GM19324 (cell line): ENCODE measurements around the gene NRN1.
"Not testable (repeated sequence)": the region's sequence is repeated elsewhere in the genome, so short reads cannot be mapped to it uniquely, and the experiment has no call there.

Source experiments
- ATAC-seq: cut with Tn5 transposase; IDR thresholded peaks from one replicate; pipeline ENCODE4 v1.9.1; 2021; ENCODE audit warnings: mild to moderate bottlenecking, moderate library complexity; ENCODE audit not compliant: unreplicated experiment, low FRiP score

Gene NRN1

GRCh38 chr6:5984150-5985089 lies 22.3 kb downstream of the NRN1 start:
- no peak for ATAC-seq

- no peak for ATAC-seq
These were observed 25.3 kb downstream of the NRN1 start for GRCh38 chr6:5981126-5982026.

GRCh38 chr6:5979650-5980420 lies 26.9 kb downstream of the NRN1 start:
- ATAC-seq = no peak

GRCh38 chr6:5976811-5977210 lies 29.9 kb downstream of the NRN1 start:
- no peak for ATAC-seq

- ATAC-seq = no peak
These were observed 37.6 kb downstream of the NRN1 start for GRCh38 chr6:5968817-5969734.

GRCh38 chr6:5968036-5968435 lies 38.7 kb downstream of the NRN1 start:
- ATAC-seq = not testable (repeated sequence)

GRCh38 chr6:5967594-5967993 lies 39.1 kb downstream of the NRN1 start:
- no peak for ATAC-seq

- no peak for ATAC-seq
These were observed 43.9 kb downstream of the NRN1 start for GRCh38 chr6:5962794-5963193.

GRCh38 chr6:5961836-5962235 lies 44.9 kb downstream of the NRN1 start:
- ATAC-seq = no peak

- no peak for ATAC-seq
These were observed 46.3 kb downstream of the NRN1 start for GRCh38 chr6:5960456-5960855.

GRCh38 chr6:5958921-5959320 lies 47.8 kb downstream of the NRN1 start:
- ATAC-seq = no peak

- ATAC-seq = no peak
These were observed 49.8 kb downstream of the NRN1 start for GRCh38 chr6:5956939-5957338.

GRCh38 chr6:5950361-5950785 lies 56.4 kb downstream of the NRN1 start:
- ATAC-seq = no peak
